Muscle layer of colon (tissue), 2 donors: ENCODE data around the gene GABRR1.
"Not testable (repeated sequence)": the region's sequence is repeated elsewhere in the genome, so short reads cannot be mapped to it uniquely, and the experiment has no call there.

Source experiments
- H3K27ac ChIP-seq: one replicate; pipeline ENCODE4 v1.7.0; 2013; ENCODE audit warnings: low read depth, mild to moderate bottlenecking, low read length, moderate library complexity
- H3K27me3 ChIP-seq, 2 donors: one replicate each; pipeline ENCODE4 v1.7.0; 2013; ENCODE audit warnings: low read length in 2 of 2, mild to moderate bottlenecking in 2 of 2; ENCODE audit not compliant: insufficient read depth in 2 of 2, control insufficient read depth in 1 of 2
- H3K36me3 ChIP-seq: one replicate; pipeline ENCODE4 v1.7.0; 2013; ENCODE audit warnings: mild to moderate bottlenecking, low read length; ENCODE audit not compliant: insufficient read depth
- H3K4me1 ChIP-seq: one replicate; pipeline ENCODE4 v1.7.0; 2013; ENCODE audit warnings: mild to moderate bottlenecking, low read length; ENCODE audit not compliant: insufficient read depth
- H3K4me3 ChIP-seq, 2 donors: one replicate each; pipeline ENCODE4 v1.7.0; 2013; ENCODE audit warnings: low read length in 2 of 2, low read depth in 1 of 2, mild to moderate bottlenecking in 1 of 2, moderate library complexity in 1 of 2
- H3K9ac ChIP-seq: one replicate; pipeline ENCODE4 v1.7.0; 2013; ENCODE audit warnings: low read length
- H3K9me3 ChIP-seq: one replicate; pipeline ENCODE4 v1.7.0; 2013; ENCODE audit warnings: mild to moderate bottlenecking, low read length
- donor health status: abdominal sarcoma.
- donor health status: Adenocarcinoma of cecum.

GABRR1 gene

GRCh38 chr6:89250239-89250638 is 33.1 kb upstream of the GABRR1 start:
- Histone ChIP-seq H3K27ac (no peak overlapping the region), H3K36me3 (no peaks in the 10 kb centered on the region), H3K9me3 (no peaks in the 10 kb centered on the region), H3K4me3 (no peak overlapping the region), H3K9ac (no peak overlapping the region), H3K27me3 (no peaks in the 10 kb centered on the region), H3K4me1 (no peaks in the 10 kb centered on the region)

GRCh38 chr6:89244241-89244985 is 27.3 kb upstream of the GABRR1 start:
- Histone ChIP-seq H3K27me3 (no peaks in the 10 kb centered on the region), H3K9me3 (no peaks in the 10 kb centered on the region), H3K36me3 (no peaks in the 10 kb centered on the region), H3K9ac (no peak overlapping the region), H3K4me1 (no peaks in the 10 kb centered on the region), H3K4me3 (no peak overlapping the region), H3K27ac (no peak overlapping the region)

- Histone ChIP-seq H3K27ac (no peak overlapping the region), H3K4me3 (no peak overlapping the region), H3K9me3 (no peaks in the 10 kb centered on the region), H3K4me1 (no peaks in the 10 kb centered on the region), H3K27me3 (no peaks in the 10 kb centered on the region), H3K36me3 (no peaks in the 10 kb centered on the region), H3K9ac (no peak overlapping the region)
Measured at GRCh38 chr6:89243331-89243629, 26.1 kb upstream of the GABRR1 start.

DNA sequence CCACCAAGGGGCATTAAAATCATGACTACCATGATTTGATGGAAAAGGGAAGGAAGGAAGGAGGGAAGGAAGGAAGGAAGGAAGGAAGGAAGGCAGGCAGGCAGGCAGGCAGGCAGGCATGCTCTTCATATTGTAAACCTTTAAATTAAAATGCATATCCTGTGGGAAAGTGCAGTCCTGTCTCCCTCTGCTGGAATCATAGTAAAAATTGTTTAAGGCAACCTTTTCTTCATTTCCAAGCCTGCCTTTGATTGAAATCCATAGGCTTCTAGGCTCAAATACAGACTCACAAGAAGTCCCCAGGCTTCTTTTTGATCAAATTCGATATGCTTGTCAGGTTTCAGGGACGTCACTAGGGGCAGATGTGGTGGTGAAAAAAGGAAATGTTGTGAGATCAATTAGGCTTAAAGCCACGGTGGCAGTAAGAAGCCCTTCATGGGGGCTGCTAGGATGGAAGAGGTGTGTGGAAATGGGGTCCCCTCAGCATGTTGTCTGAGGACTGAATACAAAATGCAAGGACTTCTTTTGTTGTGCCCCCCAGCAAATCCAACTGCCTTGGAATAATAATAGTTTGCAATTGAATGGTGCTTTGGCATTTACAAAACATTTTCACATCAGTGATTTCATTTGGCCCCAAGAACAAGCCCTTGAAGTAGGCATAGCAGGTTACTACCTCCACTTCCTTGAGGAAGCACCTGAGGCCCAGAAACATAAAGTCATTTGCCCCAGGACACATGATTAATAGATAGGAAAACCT is 25.6 kb upstream of the GABRR1 start:
- Histone ChIP-seq H3K4me1 (no peaks in the 10 kb centered on the region), H3K9me3 (no peaks in the 10 kb centered on the region), H3K27ac (no peak overlapping the region), H3K4me3 (no peak overlapping the region), H3K36me3 (no peaks in the 10 kb centered on the region), H3K27me3 (no peaks in the 10 kb centered on the region), H3K9ac (no peak overlapping the region)

GRCh38 chr6:89239338-89239737 is 22.2 kb upstream of the GABRR1 start:
- H3K4me3 ChIP-seq = no peak overlapping the region
- H3K9me3 ChIP-seq = no peaks in the 10 kb centered on the region
- H3K4me1 ChIP-seq = no peaks in the 10 kb centered on the region
- H3K9ac ChIP-seq = no peak overlapping the region
- no peaks in the 10 kb centered on the region for H3K27me3 ChIP-seq
- no peaks in the 10 kb centered on the region for H3K36me3 ChIP-seq
- no peak overlapping the region for H3K27ac ChIP-seq

GRCh38 chr6:89237158-89237557 is 20.0 kb upstream of the GABRR1 start:
- Histone ChIP-seq H3K9me3 (no peaks in the 10 kb centered on the region), H3K27ac (no peak overlapping the region), H3K4me3 (no peak overlapping the region), H3K36me3 (no peaks in the 10 kb centered on the region), H3K9ac (no peak overlapping the region), H3K27me3 (no peaks in the 10 kb centered on the region), H3K4me1 (no peaks in the 10 kb centered on the region)

- not testable (repeated sequence) for H3K9ac ChIP-seq, H3K9me3 ChIP-seq, H3K4me1 ChIP-seq, H3K36me3 ChIP-seq, H3K27me3 ChIP-seq, H3K4me3 ChIP-seq, H3K27ac ChIP-seq
Measured at GRCh38 chr6:89233605-89234004, 16.4 kb upstream of the GABRR1 start.

DNA sequence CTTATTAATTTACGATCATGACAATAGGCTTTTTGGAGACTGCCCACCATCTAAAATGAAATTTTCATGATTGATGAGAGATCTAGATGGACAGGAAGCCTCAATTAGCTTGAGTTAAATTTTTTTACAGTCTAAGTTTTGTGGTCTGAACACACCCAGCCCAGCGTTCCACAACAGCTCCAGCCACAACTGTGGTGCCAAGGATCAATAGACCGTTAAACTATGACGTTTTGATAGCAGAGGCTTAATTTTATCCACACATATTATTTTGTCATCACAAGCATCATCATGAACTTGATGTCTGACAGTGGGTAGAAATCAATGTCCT is 5.5 kb upstream of the GABRR1 start:
- Histone ChIP-seq H3K27me3 (no peaks in the 10 kb centered on the region), H3K36me3 (no peaks in the 10 kb centered on the region), H3K4me1 (no peaks in the 10 kb centered on the region), H3K9me3 (no peaks in the 10 kb centered on the region), H3K4me3 (no peak overlapping the region), H3K27ac (no peak overlapping the region), H3K9ac (no peak overlapping the region)

DNA sequence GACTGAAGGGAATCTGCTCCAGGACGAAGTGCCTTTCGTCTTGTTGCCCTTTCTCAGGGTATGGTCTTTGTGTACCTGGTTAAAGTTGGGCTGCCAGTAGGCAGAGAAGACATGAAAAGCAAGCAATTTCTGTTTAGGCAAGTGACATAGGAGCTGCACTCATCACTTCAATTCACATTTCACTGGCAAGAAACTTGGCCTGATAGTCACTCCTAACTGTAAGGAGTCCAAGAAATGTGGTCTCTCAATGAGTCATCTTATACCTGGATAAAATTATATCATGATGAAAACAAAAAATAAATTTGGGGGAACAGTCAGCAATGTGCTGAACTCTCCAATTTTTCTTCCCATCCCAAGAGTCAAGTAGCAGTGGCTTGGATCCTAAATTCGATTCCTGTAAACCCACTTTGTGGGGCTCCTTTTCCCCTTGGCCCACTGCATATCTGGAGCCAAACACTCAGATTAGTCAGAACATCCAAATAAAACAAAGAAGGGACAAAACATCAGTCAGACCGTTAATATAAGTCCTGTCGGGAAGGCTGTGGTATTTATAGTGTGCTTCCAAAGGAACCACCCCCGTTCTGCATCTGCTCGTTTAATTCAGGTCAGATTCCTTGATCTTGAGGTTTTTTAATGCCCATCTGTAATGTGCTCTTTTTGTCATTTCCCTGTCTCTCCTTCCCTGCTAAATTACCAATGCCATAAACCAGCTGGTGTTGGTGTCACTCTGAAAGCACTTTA is 5.0 kb upstream of the GABRR1 start:
- Histone ChIP-seq H3K4me3 (no peak overlapping the region), H3K4me1 (no peaks in the 10 kb centered on the region), H3K9me3 (no peaks in the 10 kb centered on the region), H3K9ac (no peak overlapping the region), H3K27ac (no peak overlapping the region), H3K27me3 (no peaks in the 10 kb centered on the region), H3K36me3 (no peaks in the 10 kb centered on the region)

- Histone ChIP-seq H3K4me3 (no peak overlapping the region), H3K36me3 (no peaks in the 10 kb centered on the region), H3K27me3 (no peaks in the 10 kb centered on the region), H3K9ac (no peak overlapping the region), H3K27ac (no peak overlapping the region), H3K9me3 (no peaks in the 10 kb centered on the region), H3K4me1 (no peaks in the 10 kb centered on the region)
Measured at GRCh38 chr6:89221129-89221528, 4.0 kb upstream of the GABRR1 start.

DNA sequence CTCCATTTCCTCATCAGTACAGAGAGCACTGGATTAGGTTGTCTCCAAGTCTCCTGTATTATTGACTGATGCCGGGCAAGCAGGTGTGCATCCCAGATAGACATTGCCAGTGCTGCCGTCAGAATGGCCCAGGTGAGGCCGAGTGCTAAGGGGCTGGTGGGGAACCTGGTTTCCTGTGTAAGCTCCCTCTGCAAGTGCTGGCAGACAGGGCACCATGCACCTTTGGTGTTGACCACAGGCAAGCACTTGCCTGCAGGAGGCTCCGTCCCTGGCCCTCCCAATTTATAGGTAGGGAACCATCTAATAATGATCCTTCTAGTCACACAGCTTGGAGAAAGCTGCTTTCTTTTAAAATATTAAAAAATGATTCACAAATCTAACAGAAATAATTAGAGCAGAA is 747 bp downstream of the GABRR1 start:
- H3K9me3 ChIP-seq = no peaks in the 10 kb centered on the region

More for the DNA sequence above, 747 bp downstream of the GABRR1 start:
- H3K4me3 ChIP-seq = no peak overlapping the region
- no peak overlapping the region for H3K9ac ChIP-seq
- no peaks in the 10 kb centered on the region for H3K36me3 ChIP-seq
- H3K4me1 ChIP-seq = no peaks in the 10 kb centered on the region
- no peak overlapping the region for H3K27ac ChIP-seq
- H3K27me3 ChIP-seq = no peaks in the 10 kb centered on the region
